Smooth muscle cell (in vitro differentiated cells): ENCODE measurements around the gene PAX7. TPM values are rescaled to one million over a fixed set of nuclear protein-coding genes. Genes with fewer than 3 reads are reported as not detected.

Experiments used
- DNase-seq: peaks from one replicate; lab custom pipeline; 2025; ENCODE audit not compliant: unreplicated experiment; lab: John Stamatoyannopoulos, UW
- H2AFZ ChIP-seq: fragments of 200-600 bp; sonication (generic); 2 replicates; pipeline ENCODE4 v1.6.0; 2016; ENCODE audit warnings: antibody characterized with exemption, low read depth, mild to moderate bottlenecking
- H3F3A ChIP-seq: fragments of 200-600 bp; sonication (generic); 2 replicates; pipeline ENCODE4 v1.6.0; 2017; ENCODE audit warnings: antibody characterized with exemption, low read depth
- H3K27ac ChIP-seq: fragments of 200-600 bp; sonication (generic); 2 replicates; pipeline ENCODE4 v1.5.1; 2016; ENCODE audit warnings: low read depth, mild to moderate bottlenecking
- H3K27me3 ChIP-seq: fragments of 200-600 bp; sonication (generic); 2 replicates; pipeline ENCODE4 v1.6.1; 2016; ENCODE audit warnings: low read depth, mild to moderate bottlenecking
- H3K36me3 ChIP-seq: fragments of 200-600 bp; sonication (generic); 2 replicates; pipeline ENCODE4 v1.5.1; 2016; ENCODE audit warnings: low read depth
- H3K4me1 ChIP-seq: fragments of 200-600 bp; sonication (generic); 2 replicates; pipeline ENCODE4 v1.5.1; 2016; ENCODE audit warnings: low read depth
- H3K4me2 ChIP-seq: fragments of 200-600 bp; sonication (generic); 2 replicates; pipeline ENCODE4 v1.6.0; 2016; ENCODE audit warnings: mild to moderate bottlenecking
- H3K4me3 ChIP-seq: fragments of 200-600 bp; sonication (generic); 2 replicates; pipeline ENCODE4 v1.5.1; 2016; ENCODE audit warnings: mild to moderate bottlenecking
- H3K79me2 ChIP-seq: fragments of 200-600 bp; sonication (generic); 2 replicates; pipeline ENCODE4 v1.6.0; 2016; ENCODE audit warnings: low read depth, mild to moderate bottlenecking
- H3K9ac ChIP-seq: fragments of 200-600 bp; sonication (generic); 2 replicates; pipeline ENCODE4 v1.6.0; 2016; ENCODE audit warnings: low read depth
- H3K9me3 ChIP-seq: fragments of 200-600 bp; sonication (generic); replicated peaks from 2 replicates; pipeline ENCODE4 v1.5.1; 2016; ENCODE audit warnings: low read depth
- H4K20me1 ChIP-seq: fragments of 200-600 bp; sonication (generic); 2 replicates; pipeline ENCODE4 v1.6.0; 2016; ENCODE audit warnings: low read depth
- CTCF ChIP-seq: fragments of 200-600 bp; sonication (generic); IDR thresholded peaks from 2 replicates; pipeline ENCODE4 v1.5.1; 2017; ENCODE audit warnings: borderline replicate concordance, mild to moderate bottlenecking, antibody characterized with exemption; ENCODE audit not compliant: insufficient read depth, poor library complexity, severe bottlenecking
- WGBS: methylation state at CpG from one replicate; pipeline ENCODE4 v1.1.7; 2016; ENCODE audit warnings: low lambda C conversion rate; 5-methylcytosine and 5-hydroxymethylcytosine counted together
- polyA plus RNA-seq: library from polyadenylated mRNA; unstranded; fragments of >200 nt; fragmentation: Nextera tagmentation; extraction: Ambion mirVana; gene quantifications from 2 replicates; pipeline ENCODE4 v1.2.1, GENCODE V29; 2016
- total RNA-seq: library from RNA; depleted of rRNA; stranded (reverse); fragments of >200 nt; gene quantifications from 2 replicates; pipeline ENCODE4 v1.2.3, GENCODE V29; 2014

The PAX7 gene
- total and polyA plus RNA-seq, 2 experiments from 2014 or later = not detected

- Histone ChIP-seq H3K4me3 (no peak overlapping the region), H3K9me3 (no peaks in the 10 kb centered on the region), H3K27me3 (peaks cover 100% of the 10 kb centered on the region), H3K79me2 (no peaks in the 10 kb centered on the region), H3K4me2 (no peak overlapping the region), H2AFZ (no peak overlapping the region), H3K27ac (no peak overlapping the region), H3K4me1 (peaks cover 58% of the 10 kb centered on the region), H3K9ac (no peak overlapping the region), H3K36me3 (no peaks in the 10 kb centered on the region), H3F3A (no peaks in the 10 kb centered on the region), H4K20me1 (no peaks in the 10 kb centered on the region)
- WGBS = 19% methylated on average over 16 of the region's 16 CpGs
- TF ChIP-seq CTCF = no peak
- DNase-seq = no peak
Observed at GRCh38 chr1:18634276-18634675, 3.6 kb downstream of the PAX7 start.

GRCh38 chr1:18635070-18635577, 4.5 kb downstream of the PAX7 start:
- Histone ChIP-seq H3K4me2 (no peak overlapping the region), H3F3A (no peaks in the 10 kb centered on the region), H3K79me2 (no peaks in the 10 kb centered on the region), H3K9me3 (no peaks in the 10 kb centered on the region), H3K27ac (no peak overlapping the region), H3K4me1 (peaks cover 50% of the 10 kb centered on the region), H2AFZ (no peak overlapping the region), H3K4me3 (no peak overlapping the region), H3K36me3 (no peaks in the 10 kb centered on the region), H3K27me3 (peaks cover 100% of the 10 kb centered on the region), H3K9ac (no peak overlapping the region), H4K20me1 (no peaks in the 10 kb centered on the region)
- TF ChIP-seq CTCF = no peak
- DNase-seq = no peak
- 23% methylated on average over 5 of the region's 5 CpGs for WGBS

- H3K36me3 ChIP-seq = no peaks in the 10 kb centered on the region
- H3K27me3 ChIP-seq = peaks cover 100% of the 10 kb centered on the region
- WGBS = 3% methylated on average over 40 of the region's 40 CpGs
- H2AFZ ChIP-seq = no peak overlapping the region
- no peak for DNase-seq
- no peak for TF ChIP-seq CTCF
- H3K79me2 ChIP-seq = no peaks in the 10 kb centered on the region
- H3K4me3 ChIP-seq = no peak overlapping the region
- H3K4me1 ChIP-seq = peaks cover 51% of the 10 kb centered on the region
- H3K9ac ChIP-seq = no peak overlapping the region
- H4K20me1 ChIP-seq = no peaks in the 10 kb centered on the region
- no peak overlapping the region for H3K4me2 ChIP-seq
- H3F3A ChIP-seq = no peaks in the 10 kb centered on the region
- no peak overlapping the region for H3K27ac ChIP-seq
- H3K9me3 ChIP-seq = no peaks in the 10 kb centered on the region
Observed at GRCh38 chr1:18635891-18636595, 5.4 kb downstream of the PAX7 start.
